ENCODE measurements around the gene RSPO1.

DNA sequence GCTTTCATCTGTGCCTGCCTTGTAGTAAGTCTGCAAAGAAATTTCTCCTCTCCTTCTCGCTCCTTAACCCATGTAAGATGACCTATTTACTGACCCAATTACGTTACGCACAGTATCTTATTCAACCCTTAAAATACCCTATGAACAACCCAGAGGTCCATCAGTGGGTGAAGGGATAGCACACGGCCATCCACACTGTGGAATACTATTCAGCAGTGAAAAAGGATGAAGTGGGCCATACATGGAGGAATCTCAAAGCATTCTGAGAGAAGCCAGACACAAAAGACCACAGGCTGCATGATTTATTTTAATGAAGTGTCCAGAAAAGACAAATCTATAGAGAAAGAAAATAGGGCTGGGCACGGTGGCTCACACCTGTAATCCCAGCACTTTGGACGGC, 23.8 kb upstream of the RSPO1 start:
- TF ChIP-seq, protein P1, sequence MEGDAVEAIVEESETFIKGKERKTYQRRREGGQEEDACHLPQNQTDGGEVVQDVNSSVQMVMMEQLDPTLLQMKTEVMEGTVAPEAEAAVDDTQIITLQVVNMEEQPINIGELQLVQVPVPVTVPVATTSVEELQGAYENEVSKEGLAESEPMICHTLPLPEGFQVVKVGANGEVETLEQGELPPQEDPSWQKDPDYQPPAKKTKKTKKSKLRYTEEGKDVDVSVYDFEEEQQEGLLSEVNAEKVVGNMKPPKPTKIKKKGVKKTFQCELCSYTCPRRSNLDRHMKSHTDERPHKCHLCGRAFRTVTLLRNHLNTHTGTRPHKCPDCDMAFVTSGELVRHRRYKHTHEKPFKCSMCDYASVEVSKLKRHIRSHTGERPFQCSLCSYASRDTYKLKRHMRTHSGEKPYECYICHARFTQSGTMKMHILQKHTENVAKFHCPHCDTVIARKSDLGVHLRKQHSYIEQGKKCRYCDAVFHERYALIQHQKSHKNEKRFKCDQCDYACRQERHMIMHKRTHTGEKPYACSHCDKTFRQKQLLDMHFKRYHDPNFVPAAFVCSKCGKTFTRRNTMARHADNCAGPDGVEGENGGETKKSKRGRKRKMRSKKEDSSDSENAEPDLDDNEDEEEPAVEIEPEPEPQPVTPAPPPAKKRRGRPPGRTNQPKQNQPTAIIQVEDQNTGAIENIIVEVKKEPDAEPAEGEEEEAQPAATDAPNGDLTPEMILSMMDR (IDR thresholded peaks at IDR 0.05), result no peak
- TF ChIP-seq POLR2A (IDR thresholded peaks at IDR 0.05) (no peak), EP300 (IDR thresholded peaks at IDR 0.05) (no peak)

Data from ovary (tissue), 3 donors.